Transverse colon (tissue), 4 donors: Measurements from ENCODE around the gene PARN. TPM values are rescaled to one million over a fixed set of nuclear protein-coding genes. Genes with fewer than 3 reads are reported as not detected.
"Not testable (repeated sequence)": the region's sequence is repeated elsewhere in the genome, so short reads cannot be mapped to it uniquely, and the experiment has no call there.

Experiments
- DNase-seq: peaks from one replicate; pipeline ENCODE4 v3.0.0-alpha.2; 2019
- H3K27ac ChIP-seq, 4 donors: fragments of 200-600 bp; sonication (generic); 2 replicates each; pipeline ENCODE4 v1.5.1; 2016 to 2018; ENCODE audit warnings: inconsistent platforms in 4 of 4
- H3K27me3 ChIP-seq: fragments of 200-600 bp; sonication (generic); 2 replicates; pipeline ENCODE4 v1.5.1; 2017; ENCODE audit warnings: inconsistent platforms
- H3K36me3 ChIP-seq, 4 donors: fragments of 200-600 bp; sonication (generic); 2 replicates each; pipeline ENCODE4 v1.5.1; 2017 to 2019; ENCODE audit warnings: inconsistent platforms in 4 of 4
- H3K4me1 ChIP-seq, 4 donors: fragments of 200-600 bp; sonication (generic); 2 replicates each; pipeline ENCODE4 v1.5.1; 2017 to 2020; ENCODE audit warnings: inconsistent platforms in 4 of 4
- H3K4me3 ChIP-seq, 4 donors: fragments of 200-600 bp; sonication (generic); 1 replicate in 1 of 4; 2 replicates in 3 of 4; pipeline versions ENCODE4 v1.5.1 to v1.6.1; 2017 to 2019; ENCODE audit warnings: inconsistent platforms in 4 of 4
- H3K9me3 ChIP-seq, 2 donors: fragments of 200-600 bp; sonication (generic); 2 replicates each; pipeline ENCODE4 v1.5.1; 2017 to 2019; ENCODE audit warnings: inconsistent platforms in 2 of 2
- EP300 ChIP-seq: sonication (generic); formaldehyde crosslinking; IDR thresholded peaks from one replicate; pipeline ENCODE4 v1.6.1; 2017; ENCODE audit warnings: antibody characterized with exemption, low read depth
- POLR2A ChIP-seq: fragments of 450-650 bp; IDR thresholded peaks from one replicate; pipeline ENCODE4 v1.6.1; 2016; ENCODE audit warnings: antibody characterized with exemption, mild to moderate bottlenecking, moderate library complexity
- POLR2AphosphoS5 ChIP-seq, 3 donors: sonication (generic); formaldehyde crosslinking; IDR thresholded peaks; one replicate each; pipeline ENCODE4 v1.6.1; 2016; ENCODE audit warnings: antibody characterized with exemption in 3 of 3
- WGBS, 2 donors: methylation state at CpG; one replicate each; pipeline ENCODE4 v1.1.5; 2018; ENCODE audit warnings: low coverage in 1 of 2; 5-methylcytosine and 5-hydroxymethylcytosine counted together
- in situ Hi-C, 4 donors: fragments of 200-750 bp; cut with MboI; loops; one replicate each; pipeline versions ENCODE4 v1.15.0 to v1.15.1; 2017; ENCODE audit warnings: low sequenced_read_pairs in 3 of 4, low pct_ligation_motif_present in 1 of 4, low pct_unique_long_range_greater_than_20kb in 1 of 4
- intact Hi-C: fragments of 100-400 bp; cut with DNase I; formaldehyde crosslinking; loops from one replicate; pipeline ENCODE4 v1.15.1; 2023; ENCODE audit warnings: low total_unique reads
- total RNA-seq, 4 donors: library from RNA; depleted of rRNA; stranded (reverse); fragments of >200 nt; gene quantifications; one replicate each; pipeline ENCODE4 v1.1.0, GENCODE V29; 2016
- TF ChIP-seq, protein P1 (sequence below), 5 experiments: fragments of 200-600 bp in 3 of 5; fragments of 450-650 bp in 2 of 5; sonication (generic) in 3 of 5; IDR thresholded peaks; 1 replicate in 2 of 5; 2 replicates in 3 of 5; pipeline ENCODE4 v1.5.1; 2016 to 2017; ENCODE audit warnings: antibody characterized with exemption in 5 of 5, inconsistent platforms in 3 of 5, mild to moderate bottlenecking in 2 of 5, moderate library complexity in 1 of 5

Gene PARN
- total RNA-seq, 4 donors from 2014 or later, result 26.9 to 57.3 (median 34.1) TPM

DNA sequence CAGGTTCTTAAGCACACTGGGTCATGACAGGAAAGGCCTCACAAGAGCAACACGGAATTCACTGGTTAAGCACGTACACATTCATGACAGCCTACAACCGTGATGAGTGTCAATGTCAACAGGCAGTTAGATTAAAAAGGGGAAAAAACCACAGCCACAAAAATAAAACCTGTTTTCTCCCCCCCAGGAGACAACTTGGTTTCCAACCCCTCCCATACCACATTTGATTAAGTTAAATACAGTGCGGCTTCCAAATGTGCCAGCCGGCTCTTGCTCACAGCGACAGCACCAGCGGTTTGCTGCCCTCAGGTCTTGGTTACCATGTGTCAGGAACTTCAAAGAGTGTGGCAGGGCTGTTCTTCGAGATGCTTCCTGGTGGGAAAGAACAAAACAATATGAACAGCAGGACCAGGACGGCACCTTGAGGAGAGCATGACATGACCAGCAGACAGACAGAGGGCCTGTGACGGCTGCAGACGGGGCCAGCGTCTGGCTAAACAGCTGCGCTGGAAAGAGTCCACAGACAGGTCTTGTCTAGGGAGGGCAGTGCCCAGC, 193.6 kb downstream of the PARN start:
- Histone ChIP-seq H3K4me1 (no peaks in the 10 kb centered on the region), H3K27ac (no peak overlapping the region), H3K4me3 (no peak overlapping the region), H3K27me3 (no peaks in the 10 kb centered on the region), H3K36me3 (no peaks in the 10 kb centered on the region), H3K9me3 (no peaks in the 10 kb centered on the region)
- TF ChIP-seq EP300, result no peak
- TF ChIP-seq POLR2A, result no peak
- TF ChIP-seq, protein P1, sequence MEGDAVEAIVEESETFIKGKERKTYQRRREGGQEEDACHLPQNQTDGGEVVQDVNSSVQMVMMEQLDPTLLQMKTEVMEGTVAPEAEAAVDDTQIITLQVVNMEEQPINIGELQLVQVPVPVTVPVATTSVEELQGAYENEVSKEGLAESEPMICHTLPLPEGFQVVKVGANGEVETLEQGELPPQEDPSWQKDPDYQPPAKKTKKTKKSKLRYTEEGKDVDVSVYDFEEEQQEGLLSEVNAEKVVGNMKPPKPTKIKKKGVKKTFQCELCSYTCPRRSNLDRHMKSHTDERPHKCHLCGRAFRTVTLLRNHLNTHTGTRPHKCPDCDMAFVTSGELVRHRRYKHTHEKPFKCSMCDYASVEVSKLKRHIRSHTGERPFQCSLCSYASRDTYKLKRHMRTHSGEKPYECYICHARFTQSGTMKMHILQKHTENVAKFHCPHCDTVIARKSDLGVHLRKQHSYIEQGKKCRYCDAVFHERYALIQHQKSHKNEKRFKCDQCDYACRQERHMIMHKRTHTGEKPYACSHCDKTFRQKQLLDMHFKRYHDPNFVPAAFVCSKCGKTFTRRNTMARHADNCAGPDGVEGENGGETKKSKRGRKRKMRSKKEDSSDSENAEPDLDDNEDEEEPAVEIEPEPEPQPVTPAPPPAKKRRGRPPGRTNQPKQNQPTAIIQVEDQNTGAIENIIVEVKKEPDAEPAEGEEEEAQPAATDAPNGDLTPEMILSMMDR (IDR thresholded peaks at IDR 0.05), result no peak
- no peak for TF ChIP-seq POLR2AphosphoS5 (IDR thresholded peaks at IDR 0.05)
- DNase-seq, result no peak
- intact Hi-C loops (no loop called here), in situ Hi-C loops (no loop called here)
- 77 to 93% methylated on average over 3 to 13 of the region's 13 CpGs for WGBS, 2 donors

DNA sequence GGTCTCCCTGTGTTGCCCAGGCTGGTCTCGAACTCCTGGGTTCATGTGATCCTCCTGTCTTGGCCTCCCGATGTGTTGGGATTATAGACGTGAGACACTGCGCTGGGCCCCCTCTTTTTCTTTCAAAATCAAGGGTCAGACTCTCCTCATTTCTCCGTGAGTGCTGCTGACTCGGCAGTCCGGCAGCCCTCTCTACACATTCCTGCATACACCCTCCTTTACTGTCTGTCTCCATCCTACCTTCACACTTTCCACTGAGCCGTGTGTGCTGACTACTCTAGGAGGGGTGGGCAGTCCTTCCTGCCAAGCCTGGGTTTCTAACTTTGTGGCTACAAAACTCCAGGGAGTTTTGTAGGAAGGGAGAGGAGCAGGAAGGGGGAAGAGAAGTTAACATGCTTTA, 195.2 kb downstream of the PARN start:
- in situ Hi-C loops (no loop called here), intact Hi-C loops (no loop called here)
- H3K9me3 ChIP-seq, result no peaks in the 10 kb centered on the region
- no peaks in the 10 kb centered on the region for H3K4me1 ChIP-seq
- no peak overlapping the region for H3K27ac ChIP-seq
- no peaks in the 10 kb centered on the region for H3K36me3 ChIP-seq
- DNase-seq, result no peak
- WGBS, 2 donors, result 88 to 96% methylated on average over 7 to 8 of the region's 8 CpGs
- TF ChIP-seq, protein P1 (IDR thresholded peaks at IDR 0.05), result no peak
- TF ChIP-seq EP300 (no peak), POLR2A (no peak), POLR2AphosphoS5 (IDR thresholded peaks at IDR 0.05) (no peak)
- no peak overlapping the region for H3K4me3 ChIP-seq
- H3K27me3 ChIP-seq, result no peaks in the 10 kb centered on the region

GRCh38 chr16:14428971-14429637, 201.0 kb downstream of the PARN start:
- H3K4me3 ChIP-seq, H3K36me3 ChIP-seq, in situ Hi-C loops, H3K9me3 ChIP-seq, H3K4me1 ChIP-seq, H3K27me3 ChIP-seq, H3K27ac ChIP-seq, intact Hi-C loops, DNase-seq: not testable (repeated sequence)
- WGBS, 2 donors, result 95 to 96% methylated on average over 3 to 14 of the region's 14 CpGs

- Histone ChIP-seq H3K27ac (no peak overlapping the region), H3K4me3 (no peak overlapping the region), H3K4me1 (no peaks in the 10 kb centered on the region), H3K36me3 (no peaks in the 10 kb centered on the region), H3K27me3 (no peaks in the 10 kb centered on the region), H3K9me3 (no peaks in the 10 kb centered on the region)
- intact Hi-C loops (no loop called here), in situ Hi-C loops (no loop called here)
- WGBS, 2 donors, result 83 to 93% methylated on average over 2 to 4 of the region's 4 CpGs
- no peak for DNase-seq
- TF ChIP-seq, protein P1 (IDR thresholded peaks at IDR 0.05), result no peak
- no peak for TF ChIP-seq POLR2AphosphoS5 (IDR thresholded peaks at IDR 0.05)
- no peak for TF ChIP-seq POLR2A
- no peak for TF ChIP-seq EP300
Measured at GRCh38 chr16:14428043-14428442, 202.0 kb downstream of the PARN start.
